GM19351 (cell line): ENCODE data around the gene LIMA1.
"Not testable (repeated sequence)": the region's sequence is repeated elsewhere in the genome, so short reads cannot be mapped to it uniquely, and the experiment has no call there.

ENCODE experiments used
- ATAC-seq: cut with Tn5 transposase; IDR thresholded peaks from one replicate; pipeline ENCODE4 v1.9.1; 2021; ENCODE audit warnings: mild to moderate bottlenecking, moderate library complexity; ENCODE audit not compliant: unreplicated experiment

LIMA1 gene

GRCh38 chr12:50248883-50249282, 34.4 kb downstream of the LIMA1 start:
- ATAC-seq: no peak

GRCh38 chr12:50248411-50248810, 34.9 kb downstream of the LIMA1 start:
- no peak for ATAC-seq

- ATAC-seq: not testable (repeated sequence)
These were observed 35.7 kb downstream of the LIMA1 start for GRCh38 chr12:50247665-50248064.

- peak; percentile 75 for ATAC-seq
These were observed 36.3 kb downstream of the LIMA1 start for GRCh38 chr12:50246873-50247612.

DNA sequence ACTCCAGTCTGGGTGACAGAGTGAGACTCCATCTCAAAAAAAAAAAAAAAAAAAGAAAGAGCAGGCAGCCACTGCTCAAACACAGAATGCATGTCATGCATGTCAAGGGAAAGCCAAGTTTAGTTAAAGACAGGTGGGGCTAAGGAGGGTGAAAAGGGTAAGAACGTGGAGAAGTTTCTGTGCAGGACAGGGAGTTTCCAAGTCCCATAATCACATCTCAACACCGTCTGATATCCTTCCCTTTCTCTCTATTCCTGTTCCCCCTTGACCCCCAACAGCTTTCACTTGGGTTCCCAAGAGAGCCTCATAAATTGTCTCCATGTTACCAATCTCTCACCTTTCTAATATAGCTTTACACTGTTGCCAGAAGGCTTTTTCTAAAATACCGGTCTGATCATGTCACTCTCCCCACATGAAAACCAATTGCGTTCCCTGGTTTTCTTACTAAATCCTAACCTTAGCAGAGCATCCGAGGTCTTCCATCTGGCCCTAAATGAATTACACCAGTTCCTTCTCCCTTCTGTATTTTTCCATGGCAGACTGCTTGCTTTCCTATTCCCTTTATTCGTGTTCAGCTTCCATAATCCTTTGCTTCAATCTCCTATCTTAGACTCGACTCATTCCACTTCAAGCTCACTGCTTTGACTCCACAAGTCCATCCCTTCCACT, 37.0 kb downstream of the LIMA1 start:
- ATAC-seq: no peak

DNA sequence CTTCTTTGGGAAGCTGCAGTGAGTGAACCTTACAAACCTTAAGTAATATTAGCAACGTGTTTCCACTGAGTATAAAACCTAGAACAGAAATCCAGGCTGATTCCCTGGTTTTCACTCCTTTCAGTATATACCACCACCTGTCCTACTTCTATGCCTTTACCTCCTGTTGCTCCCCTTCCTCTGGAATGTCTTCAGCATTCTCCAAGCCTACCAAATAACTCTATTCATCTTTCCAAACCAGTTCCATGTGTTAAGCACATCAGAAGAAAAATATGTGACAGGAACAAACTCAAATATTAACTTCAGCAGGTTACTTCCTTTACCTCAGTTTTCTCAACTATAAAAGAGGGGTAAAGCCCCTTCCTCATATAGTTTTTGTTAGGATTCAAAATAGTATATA, 39.8 kb downstream of the LIMA1 start:
- ATAC-seq: no peak

DNA sequence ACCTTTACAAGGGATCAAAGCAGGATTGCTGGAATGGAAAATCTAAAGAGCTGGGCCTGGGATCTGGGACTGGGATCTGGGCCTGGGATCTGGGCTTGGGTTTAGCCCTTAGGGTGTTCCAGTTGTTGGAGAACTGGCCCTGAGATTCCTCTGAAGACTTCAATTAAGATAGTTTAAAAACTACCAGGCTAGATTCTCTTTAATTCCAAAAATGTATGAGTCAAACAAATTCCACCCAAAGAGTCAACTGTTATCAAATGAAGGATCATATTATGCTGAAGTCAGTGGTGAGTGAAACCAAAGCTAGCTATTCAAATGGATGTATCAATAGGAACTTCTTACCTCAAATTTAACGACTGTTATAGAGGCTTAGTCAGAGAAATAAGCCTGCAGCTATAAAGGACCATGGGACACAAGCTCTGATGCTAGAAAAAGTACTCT, 40.5 kb downstream of the LIMA1 start:
- ATAC-seq: no peak

- no peak for ATAC-seq
These were observed 42.1 kb downstream of the LIMA1 start for GRCh38 chr12:50241178-50241577.

DNA sequence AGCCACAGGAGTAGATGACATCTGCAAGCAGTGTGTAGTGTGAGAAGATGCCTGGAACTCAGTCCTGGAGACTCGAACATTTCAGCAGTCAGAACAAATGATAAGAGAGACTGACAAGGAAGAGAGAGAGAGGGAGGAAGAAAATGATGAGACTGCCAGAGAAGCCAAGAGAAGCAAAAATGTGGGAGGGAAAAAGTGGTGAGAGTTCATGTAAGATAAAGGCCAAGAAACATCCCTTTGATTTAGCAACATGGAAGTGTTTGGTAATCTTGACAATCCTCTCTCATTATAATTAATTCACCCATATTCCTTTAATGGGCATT, 42.6 kb downstream of the LIMA1 start:
- no peak for ATAC-seq

DNA sequence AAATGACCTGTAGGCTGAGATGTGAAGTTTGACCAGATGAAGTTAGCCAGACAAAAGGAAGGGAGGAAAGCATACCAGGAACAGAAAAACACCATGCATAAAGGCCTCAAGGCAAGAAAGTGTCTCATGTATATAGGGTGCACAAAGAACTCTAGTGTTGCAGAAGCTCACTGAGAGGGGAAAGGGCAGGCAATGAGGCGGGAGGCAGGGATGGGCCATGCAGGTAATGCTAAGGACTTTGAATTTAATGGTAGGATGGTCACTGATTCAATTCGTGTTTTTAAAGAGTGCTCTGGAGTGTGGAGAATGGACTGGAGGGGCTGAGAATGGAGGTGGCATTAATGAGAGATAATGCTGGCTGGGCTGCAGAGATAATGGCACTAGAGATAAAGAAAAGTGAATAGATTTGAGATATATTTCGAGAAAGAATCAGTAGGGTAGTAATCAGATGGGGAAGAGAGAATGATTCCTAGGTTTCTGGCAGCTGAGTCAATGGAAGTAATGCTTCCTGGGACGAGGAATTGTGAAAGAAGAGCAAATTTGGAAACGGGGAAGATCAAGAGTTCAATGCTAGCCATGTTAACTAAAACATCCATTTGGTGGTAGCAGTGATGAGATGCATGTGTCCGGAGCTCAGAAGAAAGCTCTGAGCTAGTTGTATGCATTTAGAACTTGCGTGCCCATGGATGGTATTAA, 43.1 kb downstream of the LIMA1 start:
- ATAC-seq: no peak

GRCh38 chr12:50239355-50239891, 43.9 kb downstream of the LIMA1 start:
- ATAC-seq: no peak

GRCh38 chr12:50234347-50234746, 49.0 kb downstream of the LIMA1 start:
- ATAC-seq: no peak

DNA sequence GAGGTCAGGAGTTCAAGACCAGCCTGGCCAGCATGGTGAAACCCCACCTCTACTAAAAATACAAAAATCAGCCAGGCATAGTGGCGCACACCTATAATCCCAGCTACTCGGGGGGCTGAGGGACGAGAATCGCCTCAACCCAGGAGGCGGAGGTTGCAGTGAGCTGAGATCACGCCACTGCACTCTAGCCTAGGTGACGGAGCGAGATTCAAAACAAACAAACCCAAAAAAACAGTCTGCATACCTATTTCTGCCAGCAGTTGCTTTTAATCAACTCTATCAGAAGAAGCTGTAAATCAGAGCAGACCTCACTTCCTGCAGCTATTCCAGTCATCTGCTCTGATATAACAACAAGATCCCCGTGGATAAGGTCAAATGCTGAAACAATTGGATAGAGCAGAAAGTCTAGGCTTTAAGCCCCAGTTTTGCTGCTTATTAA, 50.5 kb downstream of the LIMA1 start:
- ATAC-seq: no peak

DNA sequence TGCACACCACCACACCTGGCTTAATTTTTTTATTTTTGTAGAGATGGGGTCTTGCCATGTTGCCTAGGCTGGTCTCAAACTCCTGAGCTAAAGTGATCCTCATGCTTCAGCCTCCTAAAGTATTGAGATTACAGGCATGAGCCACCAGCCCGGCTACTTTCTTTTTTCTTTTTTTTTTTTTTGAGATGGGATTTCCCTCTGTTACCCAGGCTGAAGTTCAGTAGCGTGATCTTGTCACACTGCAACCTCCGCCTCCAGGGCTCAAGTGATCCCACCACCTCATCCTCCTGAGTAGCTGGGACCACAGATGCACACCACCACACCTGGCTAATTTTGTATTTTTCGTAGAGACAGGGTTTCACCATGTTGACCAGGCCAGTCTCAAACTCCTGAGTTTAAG, 51.1 kb downstream of the LIMA1 start:
- ATAC-seq: no peak

DNA sequence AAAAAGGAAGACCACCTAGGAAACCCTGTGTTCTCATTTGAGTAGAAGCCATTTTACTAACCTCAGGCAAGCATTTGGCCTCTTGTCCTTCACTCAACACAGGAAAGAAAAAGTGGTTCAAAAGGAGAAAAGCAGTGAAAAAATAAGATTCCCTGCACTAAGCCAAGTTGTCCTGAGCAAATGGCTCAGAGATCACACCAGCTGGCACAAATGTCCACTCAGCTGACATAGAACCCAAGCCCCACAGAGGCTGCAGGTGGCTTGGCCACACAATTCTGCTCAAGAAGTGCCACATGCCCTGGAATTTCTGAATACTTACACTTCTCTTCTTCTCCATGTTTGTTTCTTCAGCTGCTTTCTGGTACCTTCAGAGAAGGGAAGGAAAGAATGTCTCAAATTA, 52.0 kb downstream of the LIMA1 start:
- no peak for ATAC-seq

DNA sequence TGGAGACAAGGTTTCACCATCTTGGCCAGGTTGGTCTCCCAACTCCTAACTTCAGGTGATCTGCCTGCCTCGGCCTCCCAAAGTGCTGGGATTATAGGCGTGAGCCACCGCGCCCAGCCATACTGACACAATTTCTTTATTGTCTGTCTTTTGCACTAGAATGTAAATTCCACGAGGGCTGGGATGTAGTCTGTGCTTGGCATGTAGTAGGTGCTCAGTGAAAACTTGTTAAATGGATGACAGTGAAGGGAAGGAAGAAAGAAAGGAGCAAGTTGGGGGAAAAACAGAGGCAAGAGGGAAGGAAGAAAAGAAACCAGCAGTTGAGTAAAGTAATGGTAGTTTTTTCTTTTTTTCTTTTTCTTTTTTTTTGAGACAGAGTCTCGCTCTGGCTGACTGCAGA, 53.1 kb downstream of the LIMA1 start:
- ATAC-seq: no peak

DNA sequence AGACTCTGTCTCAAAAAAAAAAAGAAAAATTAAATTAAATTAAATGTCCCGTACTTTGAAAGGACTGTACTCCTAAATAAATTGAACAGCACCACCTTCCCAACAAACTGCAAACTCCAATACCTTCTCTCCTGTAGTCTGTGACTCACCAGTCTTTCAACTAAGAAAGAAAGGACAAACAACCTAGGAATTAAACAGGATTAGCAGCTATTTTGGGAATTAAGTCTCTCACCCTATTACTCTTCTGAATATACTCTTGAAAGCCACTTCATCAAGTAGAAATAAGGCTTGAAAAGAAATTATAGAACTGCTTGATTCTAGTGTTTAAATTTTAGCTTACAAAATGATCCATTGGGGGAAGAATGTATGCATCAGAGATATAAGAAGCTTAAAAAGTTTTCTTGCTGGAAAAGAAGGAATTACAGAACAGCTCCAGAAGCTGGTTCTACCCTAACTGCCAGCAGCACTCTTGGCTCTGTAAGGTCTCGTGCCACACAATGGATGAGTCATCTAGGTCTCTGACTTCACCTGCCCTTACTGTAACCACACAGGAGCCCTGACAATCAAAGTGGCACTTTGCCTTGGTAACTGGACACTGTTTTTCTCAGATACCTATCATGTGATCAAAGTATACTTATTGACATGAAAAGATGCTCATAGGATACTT, 59.2 kb downstream of the LIMA1 start:
- no peak for ATAC-seq

- peak; percentile 44 for ATAC-seq
These were observed 61.0 kb downstream of the LIMA1 start for GRCh38 chr12:50222275-50222783.

DNA sequence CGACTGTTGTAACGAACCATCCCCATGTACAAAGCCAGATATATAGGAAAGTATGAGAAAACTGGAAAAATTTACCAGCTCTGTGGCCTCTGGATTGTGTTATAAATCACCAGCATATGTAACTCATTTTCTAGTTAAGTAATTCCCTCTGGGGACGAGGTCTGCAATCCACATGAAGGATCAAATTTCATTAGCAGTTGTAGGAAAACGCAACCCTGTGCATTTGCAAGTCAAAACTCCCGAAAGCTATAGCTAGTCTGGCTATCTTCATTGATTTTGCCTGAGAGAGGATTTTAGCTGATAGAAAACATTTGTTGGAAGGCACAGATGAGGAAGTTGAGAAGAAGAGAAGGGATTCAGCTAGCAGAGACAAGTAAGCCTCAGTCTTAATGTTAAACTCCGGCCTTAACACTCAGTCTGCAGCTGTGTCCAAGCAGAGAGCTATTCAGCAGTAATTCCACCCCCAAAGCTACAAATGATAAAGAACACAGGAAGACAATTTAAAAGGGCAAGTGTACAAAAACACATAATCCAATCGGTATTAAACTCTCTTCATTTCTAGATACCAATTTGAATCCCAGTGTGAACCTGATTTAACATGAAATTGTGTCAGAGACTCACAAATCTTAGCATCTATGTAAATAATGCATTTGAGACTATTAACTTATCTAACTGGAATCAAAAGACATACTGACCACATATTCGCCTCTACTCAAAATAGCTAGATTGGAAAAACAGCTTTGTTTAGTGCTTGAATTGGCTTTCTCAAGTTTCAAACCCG, 61.9 kb downstream of the LIMA1 start:
- ATAC-seq: no peak

- ATAC-seq: peak; percentile 57
These were observed 62.8 kb downstream of the LIMA1 start for GRCh38 chr12:50220363-50220995.
